OCI-LY3 (cell line): ENCODE results near the gene NRXN3.

ENCODE experiments used
- H2AFZ ChIP-seq: fragments of 200-600, 300-600 bp; shearing (Covaris generic); 2 replicates; pipeline ENCODE4 v1.6.0; 2014; ENCODE audit warnings: antibody characterized with exemption, low read depth, low read length
- H3K27ac ChIP-seq: fragments of 200-600, 300-600 bp; sonication (generic); 2 replicates; pipeline ENCODE4 v1.5.1; 2014; ENCODE audit warnings: mild to moderate bottlenecking, low read length, moderate library complexity, mixed read lengths
- H3K27me3 ChIP-seq: fragments of 200-600, 300-600 bp; sonication (generic); 2 replicates; pipeline ENCODE4 v1.6.1; 2014; ENCODE audit warnings: low read depth, low read length, mixed read lengths
- H3K36me3 ChIP-seq: fragments of 200-600, 300-600 bp; sonication (generic); replicated peaks from 2 replicates; pipeline ENCODE3; 2014; ENCODE audit warnings: low read depth, low read length, mixed read lengths
- H3K4me1 ChIP-seq: fragments of 300-600, 200-600 bp; sonication (generic); 2 replicates; pipeline ENCODE4 v1.6.1; 2014; ENCODE audit warnings: low read length, mixed read lengths
- H3K4me2 ChIP-seq: fragments of 200-600, 300-600 bp; sonication (generic); 2 replicates; pipeline ENCODE4 v1.6.1; 2014; ENCODE audit warnings: low read length, mixed read lengths
- H3K4me3 ChIP-seq: fragments of 300-600, 200-600 bp; sonication (generic); 2 replicates; pipeline ENCODE4 v1.5.1; 2014; ENCODE audit warnings: antibody characterized with exemption, mild to moderate bottlenecking, low read length, moderate library complexity
- H3K79me2 ChIP-seq: fragments of 300-600, 200-600 bp; shearing (Covaris generic); 2 replicates; pipeline ENCODE4 v1.6.1; 2014; ENCODE audit warnings: mild to moderate bottlenecking, low read length, mixed read lengths
- H3K9ac ChIP-seq: fragments of 300-600, 200-600 bp; shearing (Covaris generic); 2 replicates; pipeline ENCODE4 v1.6.0; 2014; ENCODE audit warnings: mild to moderate bottlenecking, low read length, moderate library complexity
- H3K9me3 ChIP-seq: fragments of 200-600, 300-600 bp; shearing (Covaris generic); 2 replicates; pipeline ENCODE4 v1.6.1; 2014; ENCODE audit warnings: low read length, mixed read lengths; ENCODE audit not compliant: insufficient read depth
- H4K20me1 ChIP-seq: fragments of 200-600, 300-600 bp; sonication (generic); 2 replicates; pipeline ENCODE4 v1.6.1; 2016; ENCODE audit warnings: low read length, mixed read lengths; ENCODE audit not compliant: insufficient read depth
- EZH2phosphoT487 ChIP-seq: fragments of 200-600 bp; shearing (Covaris generic); IDR thresholded peaks from 2 replicates; pipeline ENCODE4 v1.6.1; 2018; ENCODE audit warnings: antibody characterized with exemption, mixed run types, low read depth
- TF ChIP-seq, protein P1 (sequence below): fragments of 200-600, 300-600 bp; sonication (generic); IDR thresholded peaks from 2 replicates; pipeline ENCODE4 v1.5.1; 2014; ENCODE audit warnings: antibody characterized with exemption, low read length, low read depth

Gene NRXN3

DNA sequence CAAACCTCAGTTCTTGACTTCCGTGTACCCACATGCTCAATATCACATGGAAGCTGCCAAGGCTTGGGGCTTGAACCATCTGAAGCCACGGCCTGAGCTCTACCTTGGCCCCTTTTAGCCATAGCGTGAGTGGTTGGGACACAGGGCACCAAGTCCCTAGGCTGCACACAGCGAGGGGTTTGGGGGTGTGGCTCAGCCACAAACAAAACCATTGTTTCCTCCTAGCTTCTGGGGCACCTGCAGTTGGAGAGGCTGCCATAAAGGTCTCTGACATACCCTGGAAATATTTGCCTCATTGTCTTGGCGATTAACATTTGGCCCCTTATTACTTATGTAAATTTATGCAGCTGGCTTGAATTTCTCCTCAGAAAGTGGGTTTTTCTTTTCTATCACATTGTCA lies 628.6 kb downstream of the NRXN3 start:
- Histone ChIP-seq H3K9ac (no peak overlapping the region), H3K79me2 (no peaks in the 10 kb centered on the region), H4K20me1 (no peaks in the 10 kb centered on the region), H3K9me3 (no peaks in the 10 kb centered on the region), H3K4me2 (no peak overlapping the region), H3K4me1 (no peaks in the 10 kb centered on the region), H3K36me3 (no peaks in the 10 kb centered on the region), H3K27me3 (no peaks in the 10 kb centered on the region), H3K4me3 (no peak overlapping the region), H3K27ac (no peak overlapping the region), H2AFZ (no peak overlapping the region)
- TF ChIP-seq EZH2phosphoT487, result no peak
- TF ChIP-seq, protein P1, sequence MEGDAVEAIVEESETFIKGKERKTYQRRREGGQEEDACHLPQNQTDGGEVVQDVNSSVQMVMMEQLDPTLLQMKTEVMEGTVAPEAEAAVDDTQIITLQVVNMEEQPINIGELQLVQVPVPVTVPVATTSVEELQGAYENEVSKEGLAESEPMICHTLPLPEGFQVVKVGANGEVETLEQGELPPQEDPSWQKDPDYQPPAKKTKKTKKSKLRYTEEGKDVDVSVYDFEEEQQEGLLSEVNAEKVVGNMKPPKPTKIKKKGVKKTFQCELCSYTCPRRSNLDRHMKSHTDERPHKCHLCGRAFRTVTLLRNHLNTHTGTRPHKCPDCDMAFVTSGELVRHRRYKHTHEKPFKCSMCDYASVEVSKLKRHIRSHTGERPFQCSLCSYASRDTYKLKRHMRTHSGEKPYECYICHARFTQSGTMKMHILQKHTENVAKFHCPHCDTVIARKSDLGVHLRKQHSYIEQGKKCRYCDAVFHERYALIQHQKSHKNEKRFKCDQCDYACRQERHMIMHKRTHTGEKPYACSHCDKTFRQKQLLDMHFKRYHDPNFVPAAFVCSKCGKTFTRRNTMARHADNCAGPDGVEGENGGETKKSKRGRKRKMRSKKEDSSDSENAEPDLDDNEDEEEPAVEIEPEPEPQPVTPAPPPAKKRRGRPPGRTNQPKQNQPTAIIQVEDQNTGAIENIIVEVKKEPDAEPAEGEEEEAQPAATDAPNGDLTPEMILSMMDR, result no peak

DNA sequence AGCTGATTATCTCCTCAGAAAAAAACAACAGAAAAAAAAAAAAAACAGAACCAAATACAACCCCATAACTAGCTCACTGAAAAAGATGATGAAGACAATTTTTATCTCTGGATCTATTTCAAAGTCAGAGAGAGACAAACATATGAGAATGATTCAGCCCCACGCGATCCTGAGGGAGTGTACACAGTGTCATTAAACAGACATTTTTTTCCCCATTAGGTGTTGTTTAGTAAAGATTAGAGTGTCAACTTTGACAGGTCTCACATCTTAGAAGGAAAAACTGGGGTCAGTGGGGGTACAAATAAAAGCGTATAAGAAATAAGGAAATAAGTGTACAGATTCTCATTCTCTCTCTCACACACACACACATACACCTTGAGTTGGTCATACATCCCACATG lies 635.4 kb downstream of the NRXN3 start:
- Histone ChIP-seq H3K27ac (no peak overlapping the region), H4K20me1 (no peaks in the 10 kb centered on the region), H3K4me1 (no peaks in the 10 kb centered on the region), H2AFZ (no peak overlapping the region), H3K9me3 (no peaks in the 10 kb centered on the region), H3K4me3 (no peak overlapping the region), H3K36me3 (no peaks in the 10 kb centered on the region), H3K79me2 (no peaks in the 10 kb centered on the region), H3K4me2 (no peak overlapping the region), H3K27me3 (no peaks in the 10 kb centered on the region), H3K9ac (no peak overlapping the region)
- TF ChIP-seq, protein P1, result no peak
- no peak for TF ChIP-seq EZH2phosphoT487

DNA sequence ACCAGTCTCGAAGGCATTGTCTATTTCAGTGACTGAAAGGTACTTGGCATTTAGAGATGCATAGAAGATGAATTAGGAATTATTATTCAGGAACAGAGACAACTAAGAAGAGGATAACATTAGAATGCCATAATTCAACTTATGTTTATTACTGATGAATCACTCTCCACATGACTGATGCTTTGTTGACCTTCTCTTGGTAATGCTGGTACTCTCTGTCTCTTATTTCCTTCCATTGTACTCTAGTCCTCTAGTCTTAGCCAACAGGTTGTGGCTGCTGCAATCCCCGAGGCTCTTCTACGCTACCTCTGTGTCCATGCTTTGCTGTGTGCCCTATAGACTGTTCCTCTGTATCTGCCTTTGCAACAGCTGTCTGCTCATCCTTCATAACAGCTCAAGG lies 652.9 kb downstream of the NRXN3 start:
- H3K4me1 ChIP-seq, result no peaks in the 10 kb centered on the region
- H3K4me3 ChIP-seq, result no peak overlapping the region
- TF ChIP-seq, protein P1, result no peak
- no peak for TF ChIP-seq EZH2phosphoT487

DNA sequence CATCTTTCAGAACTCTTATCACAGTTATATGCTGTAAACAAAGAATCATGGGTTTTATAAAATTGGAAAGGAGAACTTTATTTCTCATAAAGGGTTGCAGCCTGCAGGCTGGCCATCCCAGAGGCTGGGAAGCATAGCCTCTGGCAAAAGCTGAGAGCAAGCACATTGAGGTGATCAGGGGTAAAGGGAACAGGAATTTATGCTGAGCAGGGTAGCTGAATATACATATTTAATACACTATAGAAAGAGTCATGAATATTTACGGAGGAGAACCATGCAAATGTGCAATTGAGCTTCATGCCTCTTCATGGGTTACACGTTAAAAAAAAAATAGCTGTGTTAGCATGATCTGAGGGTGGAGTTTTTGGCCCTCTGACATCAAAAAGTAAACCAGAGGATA lies 653.3 kb downstream of the NRXN3 start:
- Histone ChIP-seq H3K9ac (no peak overlapping the region), H4K20me1 (no peaks in the 10 kb centered on the region), H3K4me2 (no peak overlapping the region), H3K4me1 (no peaks in the 10 kb centered on the region), H2AFZ (no peak overlapping the region), H3K27ac (no peak overlapping the region), H3K27me3 (no peaks in the 10 kb centered on the region), H3K4me3 (no peak overlapping the region), H3K9me3 (no peaks in the 10 kb centered on the region), H3K36me3 (no peaks in the 10 kb centered on the region), H3K79me2 (no peaks in the 10 kb centered on the region)
- no peak for TF ChIP-seq EZH2phosphoT487
- TF ChIP-seq, protein P1, result no peak

More for the DNA sequence above, 652.9 kb downstream of the NRXN3 start:
- no peaks in the 10 kb centered on the region for H3K79me2 ChIP-seq
- H3K27me3 ChIP-seq, result no peaks in the 10 kb centered on the region
- H2AFZ ChIP-seq, result no peak overlapping the region
- no peaks in the 10 kb centered on the region for H4K20me1 ChIP-seq
- no peak overlapping the region for H3K27ac ChIP-seq
- no peak overlapping the region for H3K4me2 ChIP-seq
- no peaks in the 10 kb centered on the region for H3K36me3 ChIP-seq
- no peak overlapping the region for H3K9ac ChIP-seq
- no peaks in the 10 kb centered on the region for H3K9me3 ChIP-seq
